ACC112 (cell line): ENCODE data around the gene GREM1.

Experiments used
- H2AFZ ChIP-seq: fragments of 200-600 bp; sonication (generic); one replicate; pipeline ENCODE4 v1.6.0; 2017; ENCODE audit warnings: antibody characterized with exemption, low read length; ENCODE audit not compliant: unreplicated experiment
- H3K27ac ChIP-seq: fragments of 200-600 bp; sonication (generic); 2 replicates; pipeline ENCODE4 v1.5.1; 2014; ENCODE audit warnings: low read depth, mild to moderate bottlenecking, antibody characterized with exemption, low read length, moderate library complexity
- H3K27me3 ChIP-seq: fragments of 200-600 bp; sonication (generic); 2 replicates; pipeline ENCODE4 v1.6.1; 2014; ENCODE audit warnings: mild to moderate bottlenecking, antibody characterized with exemption, low read length, moderate library complexity, mixed read lengths; ENCODE audit not compliant: insufficient read depth
- H3K36me3 ChIP-seq: fragments of 200-600 bp; sonication (generic); 2 replicates; pipeline ENCODE4 v1.6.1; 2016; ENCODE audit warnings: mild to moderate bottlenecking, antibody characterized with exemption, low read length, moderate library complexity, mixed read lengths; ENCODE audit not compliant: insufficient read depth
- H3K4me1 ChIP-seq: fragments of 200-600 bp; sonication (generic); one replicate; pipeline ENCODE4 v1.6.1; 2016; ENCODE audit warnings: low read length, mixed read lengths; ENCODE audit not compliant: insufficient read depth, unreplicated experiment, control insufficient read depth
- H3K4me3 ChIP-seq: fragments of 200-600 bp; sonication (generic); 2 replicates; pipeline ENCODE4 v1.5.1; 2014; ENCODE audit warnings: mild to moderate bottlenecking, low read depth, low read length
- H3K79me2 ChIP-seq: fragments of 200-600 bp; sonication (generic); one replicate; pipeline ENCODE4 v1.6.0; 2016; ENCODE audit warnings: low read length; ENCODE audit not compliant: control insufficient read depth, unreplicated experiment, insufficient read depth

Gene GREM1

GRCh38 chr15:32787949-32788348 is 70.1 kb downstream of the GREM1 start:
- H3K27me3 ChIP-seq: no peaks in the 10 kb centered on the region
- no peak overlapping the region for H3K27ac ChIP-seq
- no peaks in the 10 kb centered on the region for H3K36me3 ChIP-seq
- no peak overlapping the region for H3K4me3 ChIP-seq
- peaks cover 27% of the 10 kb centered on the region for H3K4me1 ChIP-seq
- H3K79me2 ChIP-seq: no peaks in the 10 kb centered on the region
- H2AFZ ChIP-seq: no peak overlapping the region

DNA sequence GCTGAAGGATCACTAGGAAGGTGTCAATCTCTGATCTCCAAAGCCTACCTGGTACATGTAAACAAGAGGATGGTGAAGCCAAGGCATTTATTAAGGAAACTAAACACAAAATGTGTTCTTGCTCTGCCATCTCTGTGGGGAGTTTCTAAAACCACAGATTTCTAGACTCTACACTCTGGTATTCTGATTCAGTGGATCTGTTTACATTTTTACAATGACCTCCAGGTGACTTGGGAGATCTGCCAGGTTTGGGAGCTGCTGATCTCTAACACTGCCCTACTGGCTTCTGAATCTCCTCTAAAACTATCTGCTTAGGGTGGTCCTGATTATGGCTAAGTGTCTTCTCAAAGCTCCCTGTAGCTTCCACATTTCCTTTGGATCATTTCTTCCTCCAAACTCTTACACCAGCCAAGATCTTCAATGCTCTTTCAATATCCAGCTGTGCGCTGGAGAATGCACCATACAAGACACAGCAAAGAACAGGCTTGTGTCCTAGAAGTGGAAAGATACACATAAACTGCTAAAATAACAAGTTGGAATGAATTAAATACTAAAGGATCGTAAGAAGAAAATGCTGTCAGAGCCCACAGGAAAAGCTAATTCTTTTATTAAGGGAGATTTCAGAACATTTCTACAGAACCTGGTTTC is 72.7 kb downstream of the GREM1 start:
- Histone ChIP-seq H3K27ac (no peak overlapping the region), H2AFZ (no peak overlapping the region), H3K36me3 (no peaks in the 10 kb centered on the region), H3K79me2 (no peaks in the 10 kb centered on the region), H3K27me3 (no peaks in the 10 kb centered on the region), H3K4me1 (peaks cover 25% of the 10 kb centered on the region), H3K4me3 (no peak overlapping the region)

DNA sequence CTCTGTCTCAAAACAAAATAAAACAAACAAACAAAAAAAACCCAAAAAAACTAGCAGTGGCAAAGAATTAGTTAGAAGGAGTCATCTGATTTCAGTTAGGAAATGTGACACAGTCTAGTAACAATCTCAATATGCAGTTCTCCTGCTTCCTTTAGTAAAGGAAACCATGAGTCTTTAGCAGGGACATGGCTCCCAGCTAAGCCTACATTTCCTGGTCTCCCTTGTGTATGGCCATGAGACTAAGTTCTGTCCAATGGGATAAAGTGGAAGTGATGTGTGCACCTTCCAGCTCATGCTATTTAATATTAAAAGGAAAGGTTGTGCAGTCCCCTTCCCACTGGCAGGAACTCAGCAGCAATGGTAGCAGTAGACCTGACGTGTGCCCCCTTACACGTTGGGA is 74.6 kb downstream of the GREM1 start:
- Histone ChIP-seq H2AFZ (no peak overlapping the region), H3K36me3 (no peaks in the 10 kb centered on the region), H3K4me3 (no peak overlapping the region), H3K27ac (no peak overlapping the region), H3K27me3 (no peaks in the 10 kb centered on the region), H3K4me1 (peaks cover 22% of the 10 kb centered on the region), H3K79me2 (no peaks in the 10 kb centered on the region)
